Activated CD4-positive, alpha-beta T cell treated with anti-CD3 and anti-CD28 coated beads, Interleukin-2, amount 50 U/mL, for 48 hours (primary cell): Measurements from ENCODE around the gene DPYSL3.

ENCODE experiments used
- DNase-seq, 2 experiments: peaks; one replicate each; pipeline ENCODE4 v3.0.0-alpha.2; 2020

Gene DPYSL3

DNA sequence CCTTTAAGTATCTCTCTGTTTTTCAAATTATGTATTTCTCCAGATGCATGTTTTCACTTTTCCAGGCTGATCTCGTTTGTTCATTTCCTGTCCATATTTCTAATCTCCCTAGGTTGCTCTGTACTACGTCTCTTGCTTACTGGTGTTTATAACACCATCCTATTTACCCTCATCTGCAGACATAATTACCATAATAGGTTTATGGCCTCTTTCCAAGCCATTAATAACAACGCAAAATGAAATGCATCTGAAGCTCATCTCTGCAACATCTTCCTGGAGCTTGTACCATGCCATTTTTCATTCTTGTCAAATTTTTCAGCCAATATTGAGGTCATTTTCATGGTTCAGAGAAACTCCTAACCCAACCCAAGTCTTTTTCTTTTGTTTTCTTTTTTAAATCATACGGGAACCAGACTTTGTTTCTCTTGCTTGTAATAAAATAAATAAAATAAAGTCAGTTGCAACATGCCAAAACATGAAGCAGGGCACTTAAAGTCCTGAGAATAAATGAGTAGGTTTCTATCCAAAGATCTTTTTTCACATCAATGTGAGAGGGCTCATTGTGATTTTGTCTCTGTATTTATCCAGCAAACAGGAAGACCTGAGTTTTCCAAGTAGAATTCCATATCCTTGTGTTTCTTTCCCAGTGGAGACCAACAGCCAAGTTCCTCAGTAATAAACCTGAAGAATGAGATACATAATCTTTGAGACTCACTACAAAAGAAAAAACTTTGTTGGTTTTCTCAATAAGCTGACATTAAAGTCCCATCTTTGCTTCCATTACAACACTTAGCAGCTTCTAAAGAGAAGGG lies 37.0 kb downstream of the DPYSL3 start:
- no peak for DNase-seq

DNA sequence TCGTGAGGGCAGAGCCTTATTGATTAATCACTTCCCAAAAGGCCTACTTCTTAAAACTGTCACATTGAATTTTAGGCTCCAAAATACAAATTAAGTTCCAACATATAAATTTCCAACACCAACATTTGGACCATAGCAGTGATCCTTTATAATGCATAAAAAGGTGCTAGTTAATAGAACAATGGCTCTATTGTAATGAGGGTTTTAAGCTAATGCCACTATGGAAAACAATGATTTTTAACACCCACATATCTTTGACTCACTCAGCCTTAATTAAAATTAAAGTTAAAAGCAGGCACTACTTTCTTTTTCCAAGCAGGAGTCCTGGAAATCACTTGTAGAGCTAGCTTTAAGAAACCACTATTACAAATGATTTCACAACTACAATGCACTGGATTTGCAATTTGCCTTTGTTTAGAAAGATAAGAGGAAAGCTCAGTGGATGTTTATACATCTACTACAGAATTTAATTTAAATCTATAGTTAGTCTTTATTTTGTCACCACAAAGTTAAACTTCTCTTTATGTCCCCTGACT lies 41.8 kb downstream of the DPYSL3 start:
- no peak for DNase-seq

DNA sequence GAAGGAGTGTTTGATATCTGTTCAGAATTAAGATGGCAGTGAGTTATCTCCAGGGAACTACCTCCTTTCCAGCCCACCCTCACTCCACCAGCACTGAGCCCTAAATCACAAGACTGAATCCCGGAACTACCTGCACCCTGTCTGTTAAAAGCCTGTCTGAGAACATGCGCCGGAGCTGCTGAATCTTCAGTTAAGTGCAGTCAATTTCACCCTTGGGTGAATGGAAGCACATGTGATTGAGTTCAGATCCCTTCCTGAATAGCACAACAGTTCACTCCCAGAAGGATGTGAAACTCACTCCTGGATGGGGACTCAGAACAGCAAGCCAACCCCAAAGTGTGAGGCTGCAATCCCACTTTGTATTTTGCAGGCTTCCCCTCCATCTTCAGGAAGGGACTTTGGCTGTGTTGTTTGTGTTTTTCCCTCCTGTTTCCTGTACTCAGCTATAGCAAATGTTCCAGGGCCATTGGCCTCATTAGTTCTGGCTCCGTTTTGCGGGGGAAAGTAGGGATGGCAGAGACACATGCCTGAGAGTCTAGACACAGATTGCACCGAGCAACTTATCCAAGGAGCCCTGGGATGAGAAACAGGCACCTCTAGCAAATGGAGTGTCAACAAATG lies 43.4 kb downstream of the DPYSL3 start:
- DNase-seq = no peak

DNA sequence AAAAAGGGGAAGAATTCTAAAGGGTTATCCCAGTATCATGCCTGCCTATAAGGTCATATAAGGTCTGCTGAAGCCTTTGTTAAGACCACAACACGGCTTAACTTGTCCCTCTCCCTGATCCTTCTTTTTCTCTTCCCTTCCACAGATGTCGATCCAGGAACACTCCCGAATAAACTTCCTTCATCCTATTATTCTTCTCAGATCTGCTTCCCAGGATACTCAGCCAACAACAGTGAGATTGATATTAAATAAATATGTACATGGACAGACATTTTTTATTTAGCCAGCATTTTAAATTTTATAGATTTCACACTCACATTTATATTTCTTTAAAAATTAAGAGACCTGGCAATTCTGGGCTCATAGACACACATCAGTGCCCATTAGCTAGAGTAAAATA lies 44.1 kb downstream of the DPYSL3 start:
- no peak for DNase-seq

DNA sequence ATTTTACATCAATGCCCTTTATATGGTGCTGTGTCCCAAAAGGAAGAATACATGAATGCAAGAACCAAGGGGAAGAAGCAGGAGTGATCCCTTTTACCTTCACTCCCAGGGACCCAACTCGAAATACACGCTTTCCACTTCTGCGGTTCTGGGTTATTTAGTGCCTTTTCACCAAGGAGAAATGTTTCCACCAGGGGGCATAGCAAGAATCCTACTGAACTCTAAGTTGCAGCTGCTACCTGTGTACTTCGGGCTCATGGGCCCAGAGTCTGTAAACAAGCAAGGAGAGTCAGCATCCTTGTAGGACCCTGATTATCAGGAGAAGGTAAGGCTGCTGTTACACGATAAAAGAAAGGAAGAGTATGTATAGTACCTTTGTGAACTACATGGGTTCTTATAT lies 45.7 kb downstream of the DPYSL3 start:
- no peak for DNase-seq

DNA sequence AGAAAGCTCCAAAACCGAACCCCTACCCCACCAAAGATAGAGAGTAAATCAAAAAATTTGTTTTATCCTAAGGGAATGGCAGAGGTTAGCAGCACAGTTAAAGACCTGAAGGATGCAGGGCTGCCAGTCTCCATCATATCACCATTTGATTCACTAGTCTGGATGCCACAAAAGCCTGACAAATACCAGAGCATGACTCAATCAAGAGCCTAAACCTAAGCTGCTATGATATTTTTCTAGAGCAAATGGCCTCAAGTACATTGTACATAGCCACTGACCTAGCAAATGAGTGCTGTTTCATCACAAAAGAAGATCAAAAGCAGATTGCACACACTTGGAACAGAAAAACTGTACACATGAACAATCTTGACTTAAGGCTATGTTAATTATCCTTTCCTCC lies 48.0 kb downstream of the DPYSL3 start:
- DNase-seq = no peak

DNA sequence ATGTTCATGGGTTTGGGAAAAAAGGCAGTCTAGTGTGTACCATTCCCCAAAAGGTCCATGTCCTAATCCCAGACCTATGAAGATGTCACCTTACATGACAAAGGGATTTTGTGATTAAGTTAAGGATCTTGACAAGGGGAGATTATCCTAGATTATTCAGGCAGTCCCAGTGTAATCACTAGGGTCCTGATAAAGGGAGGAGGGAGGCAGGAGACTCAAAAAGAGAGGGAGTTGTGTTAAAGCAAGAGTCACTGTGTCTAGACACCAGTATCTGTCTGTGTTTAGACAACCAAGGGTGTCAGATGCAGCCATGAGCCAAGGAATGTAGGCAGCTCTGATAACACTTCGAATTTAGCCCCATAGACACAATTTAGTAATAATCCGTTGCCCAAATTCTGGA lies 49.5 kb downstream of the DPYSL3 start:
- DNase-seq = no peak

DNA sequence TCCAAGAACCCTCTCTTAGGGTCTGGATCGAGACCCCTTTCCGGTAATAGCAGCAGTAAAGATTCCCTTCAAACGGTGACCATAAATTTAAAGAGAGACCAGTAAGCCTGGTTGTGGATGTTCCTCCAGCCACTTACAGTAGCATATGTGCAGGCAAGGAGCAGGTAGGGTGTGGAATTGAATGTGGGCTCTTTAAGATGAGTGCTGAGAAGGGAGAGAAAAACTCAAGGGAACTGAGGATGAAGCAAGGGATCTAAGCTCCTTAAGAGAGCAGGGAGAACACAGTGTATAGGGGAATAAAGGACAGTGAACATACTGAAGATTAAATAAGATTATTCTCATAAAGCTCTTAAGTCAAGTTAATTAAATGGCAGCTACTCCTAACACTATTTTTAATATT lies 51.3 kb downstream of the DPYSL3 start:
- no peak for DNase-seq

DNA sequence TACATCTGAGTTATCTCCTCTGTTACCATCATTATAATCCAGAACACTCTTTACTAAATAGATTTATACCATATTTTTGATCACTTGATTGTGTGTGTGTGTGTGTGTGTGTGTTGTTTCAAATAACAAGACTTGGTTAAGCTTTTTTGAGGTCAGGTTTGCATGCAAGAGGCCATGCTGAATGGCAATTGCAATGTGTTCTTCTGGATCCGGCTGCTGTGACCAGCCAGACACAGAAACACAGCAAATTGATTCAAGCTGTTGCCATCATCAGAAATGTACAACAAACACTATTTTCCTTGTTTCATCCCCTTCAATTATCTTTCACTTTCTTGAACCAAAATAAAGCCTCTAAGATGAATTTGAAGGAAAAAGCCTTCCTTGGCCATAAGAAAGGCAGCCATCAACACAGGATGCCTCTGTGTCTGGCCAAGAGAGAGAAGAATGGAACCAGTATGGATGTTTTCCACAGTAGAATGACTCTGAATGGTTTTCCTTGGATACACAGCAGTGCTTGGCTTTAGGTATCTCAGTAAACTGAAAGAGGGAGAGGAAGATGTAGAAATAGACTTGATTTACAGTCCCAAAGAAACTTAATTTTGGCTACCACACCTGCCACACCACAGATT lies 53.9 kb downstream of the DPYSL3 start:
- DNase-seq = no peak

DNA sequence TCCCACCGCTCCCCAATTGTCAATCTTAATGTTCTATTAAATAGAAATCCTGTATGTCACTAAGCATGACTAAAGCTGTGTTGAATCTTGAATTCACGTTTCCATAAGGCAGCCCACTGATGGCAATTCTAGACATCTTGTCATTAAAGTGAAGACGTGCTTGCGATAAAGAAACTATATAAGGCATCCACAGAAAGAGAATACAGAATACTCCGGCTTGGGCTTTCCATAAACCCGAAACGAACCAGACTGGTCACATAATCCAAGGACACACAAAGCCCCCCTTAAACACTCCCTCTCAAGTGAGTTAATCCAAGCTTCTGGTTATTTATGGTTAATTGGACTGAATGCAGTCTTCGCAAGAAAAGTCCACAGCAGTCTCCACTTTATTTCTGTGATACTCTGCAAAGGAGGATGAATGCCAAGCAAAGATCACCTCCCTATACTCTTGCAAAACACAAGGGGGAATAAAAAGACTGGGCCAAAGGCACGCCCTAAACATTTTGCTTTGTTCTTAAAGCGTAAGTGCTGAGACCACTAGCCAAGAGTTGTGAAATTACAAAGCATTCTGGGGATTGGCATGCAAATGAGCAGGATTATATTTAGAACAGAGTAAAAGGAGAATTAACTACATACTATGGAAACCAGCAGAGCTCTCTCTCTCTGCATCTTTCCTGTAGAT lies 54.7 kb downstream of the DPYSL3 start:
- DNase-seq = no peak

DNA sequence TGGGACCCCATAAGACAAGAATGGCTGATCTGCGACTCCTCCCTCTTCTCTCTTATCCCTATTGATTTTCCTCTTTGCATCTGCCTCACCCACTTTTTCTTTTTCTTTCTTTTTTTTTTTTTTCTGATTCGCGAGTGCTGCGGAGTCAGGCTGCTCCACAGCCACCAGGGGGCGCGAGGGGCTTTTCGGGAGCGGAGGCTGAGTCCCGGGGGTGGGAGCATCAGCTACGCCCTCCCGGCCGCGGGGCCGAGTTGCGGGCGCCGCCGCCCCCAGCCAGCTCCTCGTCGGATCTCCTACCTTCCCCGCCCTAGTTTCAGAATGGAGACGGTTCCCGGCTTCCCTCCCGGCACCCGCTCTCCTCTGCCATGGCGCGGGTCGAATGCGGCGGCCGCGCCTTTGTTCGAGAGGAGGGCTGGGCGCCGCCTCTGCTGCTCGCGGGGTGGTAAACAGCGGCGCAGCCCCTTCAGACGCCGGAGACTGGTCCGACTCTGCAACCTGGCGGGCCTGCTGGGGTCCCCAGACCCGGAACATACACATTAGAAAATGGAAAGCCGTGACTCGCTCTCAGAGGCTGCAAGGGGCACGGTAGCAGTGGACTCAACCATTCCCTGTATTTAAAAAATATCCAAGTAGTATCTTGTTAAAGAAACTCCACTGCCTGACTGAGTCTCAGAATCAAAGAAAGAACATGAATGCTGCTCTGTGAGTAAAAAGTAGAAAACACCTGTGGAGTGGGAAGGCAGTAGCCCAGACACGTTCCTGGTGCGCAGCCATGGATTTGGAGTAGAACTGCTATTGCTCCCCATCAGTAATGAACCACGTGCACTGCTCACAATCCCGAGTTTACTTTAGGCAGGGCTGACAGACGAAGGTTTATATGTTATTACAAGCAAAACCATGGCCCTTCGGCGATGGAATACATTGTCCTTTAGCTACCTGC lies 55.7 kb downstream of the DPYSL3 start:
- peak; percentile 75 to 78 for DNase-seq

DNA sequence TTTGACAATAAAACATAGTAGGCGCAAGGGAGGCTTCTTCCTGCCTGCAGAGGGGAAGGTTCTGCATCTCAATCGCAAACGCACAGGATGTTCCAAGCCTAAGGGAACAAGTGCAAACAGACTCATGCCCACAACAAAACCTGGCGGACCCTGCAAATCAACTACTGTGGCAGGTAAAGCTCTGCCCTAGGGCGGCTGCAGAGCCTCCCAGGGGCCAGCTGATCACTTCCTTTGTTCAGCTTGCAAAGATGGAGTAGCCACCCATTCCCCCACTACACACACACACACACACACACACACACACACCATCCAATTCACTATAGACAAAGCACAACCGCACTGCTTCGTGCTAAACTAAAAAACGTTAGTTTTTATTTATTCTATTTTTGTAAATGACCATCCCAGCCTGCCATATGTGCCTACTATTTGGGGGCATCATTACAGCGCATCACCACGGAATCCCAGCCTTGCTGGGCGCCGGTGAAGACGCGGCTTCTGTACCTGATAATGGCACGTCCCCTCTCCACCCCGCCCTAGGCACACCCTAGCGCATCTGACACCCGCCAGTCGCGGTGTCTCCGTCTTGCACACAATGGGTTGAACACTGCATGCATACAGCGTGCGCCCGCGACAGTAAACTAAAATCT lies 57.6 kb downstream of the DPYSL3 start:
- no peak for DNase-seq

DNA sequence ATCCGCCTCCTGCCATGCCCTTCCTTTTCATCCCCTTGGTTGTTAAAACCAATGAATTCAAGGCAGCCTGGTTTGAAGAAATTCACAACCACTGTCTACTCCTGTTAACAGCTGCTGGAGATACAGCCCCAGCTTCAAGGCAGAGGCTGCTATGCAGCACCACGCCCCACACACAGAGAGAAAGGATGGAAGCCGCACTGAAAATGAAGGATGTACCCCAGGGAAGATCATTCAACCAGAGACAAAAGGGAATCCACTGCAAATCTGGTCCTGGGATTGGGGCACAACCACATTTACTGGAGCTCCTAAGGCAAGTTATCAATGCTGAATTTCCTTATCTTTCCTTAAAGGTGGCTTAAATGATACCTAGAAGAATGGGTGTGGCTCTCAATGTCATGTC lies 58.7 kb downstream of the DPYSL3 start:
- DNase-seq = no peak

DNA sequence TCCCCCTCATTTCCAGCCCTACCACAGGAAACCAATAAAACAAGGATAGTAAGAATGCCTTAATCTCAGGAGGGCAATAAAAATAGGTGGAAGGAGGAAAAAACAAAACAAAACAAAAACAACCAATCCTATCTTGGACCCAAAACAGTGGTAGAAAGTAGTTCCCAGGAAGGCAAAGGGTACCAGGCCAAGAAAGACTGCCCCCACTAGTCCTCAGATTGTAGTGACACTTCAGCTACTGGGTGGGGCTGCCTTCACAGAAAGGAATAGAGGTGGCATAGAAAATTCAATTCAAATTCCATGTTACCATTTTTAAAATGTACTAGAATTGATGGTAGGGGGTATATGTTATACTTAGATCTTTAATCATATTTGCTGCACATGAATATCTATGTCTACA lies 59.3 kb downstream of the DPYSL3 start:
- DNase-seq = no peak

DNA sequence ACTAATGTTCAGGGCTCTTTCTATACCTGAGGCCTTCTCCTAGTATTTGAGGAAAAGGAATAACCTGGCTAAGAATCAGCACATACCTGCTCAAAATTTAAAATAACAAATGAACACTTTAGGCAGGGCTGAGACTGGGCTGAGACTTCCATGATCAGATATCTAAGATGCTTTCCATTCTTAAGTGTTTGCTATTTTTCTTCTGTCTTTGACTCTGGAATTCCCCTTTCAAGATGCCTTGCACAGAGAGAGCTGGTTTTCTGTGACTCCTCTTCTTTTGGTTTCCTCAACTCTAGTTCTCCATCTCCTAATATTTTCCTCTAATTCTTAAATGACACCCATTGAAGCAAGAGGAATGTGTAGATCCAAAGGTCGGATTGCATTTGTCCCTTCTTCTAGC lies 61.1 kb downstream of the DPYSL3 start:
- DNase-seq = no peak

DNA sequence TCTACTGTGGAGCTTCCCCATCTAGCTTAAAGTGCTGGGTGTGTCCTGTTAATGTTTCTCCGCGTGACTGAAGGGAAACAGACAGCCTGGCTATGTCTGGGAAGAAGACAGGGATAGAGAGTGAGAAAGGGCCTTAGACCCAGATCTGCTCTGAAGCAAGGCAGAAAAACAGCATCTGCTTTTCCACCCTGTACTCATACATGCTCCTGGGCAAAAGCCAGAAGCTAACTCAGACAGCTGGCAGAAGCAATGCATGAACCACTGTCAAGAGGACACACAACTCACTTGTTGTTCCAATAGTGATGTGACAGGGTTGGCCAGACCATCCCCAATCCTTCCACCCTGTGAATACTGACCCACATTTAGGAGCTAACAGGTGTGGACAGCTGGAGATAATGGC lies 63.3 kb downstream of the DPYSL3 start:
- DNase-seq = no peak

DNA sequence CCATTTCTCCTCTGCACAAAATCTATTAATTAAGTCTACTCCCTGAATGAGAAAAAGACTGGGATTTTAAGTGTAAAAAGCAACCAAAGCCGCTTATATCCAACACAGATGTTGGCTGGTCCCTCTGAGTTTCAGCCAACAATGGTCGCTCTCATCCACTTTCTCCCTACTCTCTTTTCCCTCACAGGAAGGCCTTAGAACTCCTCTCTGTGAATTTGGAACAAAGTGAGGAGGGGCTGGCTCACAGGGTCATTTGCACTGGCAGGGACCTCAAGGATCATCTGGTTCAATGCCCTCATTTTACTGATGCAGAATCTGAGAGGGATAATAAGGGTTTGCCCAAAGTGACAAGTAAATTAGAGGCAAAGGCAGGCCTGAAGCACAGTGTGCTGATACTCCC lies 64.0 kb downstream of the DPYSL3 start:
- no peak for DNase-seq

DNA sequence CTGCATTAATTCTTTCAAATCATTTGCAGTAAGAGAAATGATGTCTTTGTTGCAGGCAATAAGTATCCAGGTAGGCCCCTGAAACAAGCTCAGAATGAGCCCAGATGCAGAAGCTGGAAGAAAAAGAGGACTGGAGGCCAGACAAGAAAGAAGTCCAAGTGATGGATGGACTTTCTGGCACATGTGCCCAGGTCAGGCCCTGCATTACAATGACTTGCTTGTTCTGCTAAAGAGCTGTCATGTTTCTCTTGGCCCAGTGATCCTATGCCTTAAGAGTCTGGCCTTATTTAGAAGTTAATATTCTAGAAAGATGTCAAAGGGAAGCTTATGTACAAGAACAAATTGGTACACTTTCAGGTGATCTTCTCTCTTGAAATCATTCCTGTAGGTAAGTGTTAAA lies 64.8 kb downstream of the DPYSL3 start:
- DNase-seq = no peak

DNA sequence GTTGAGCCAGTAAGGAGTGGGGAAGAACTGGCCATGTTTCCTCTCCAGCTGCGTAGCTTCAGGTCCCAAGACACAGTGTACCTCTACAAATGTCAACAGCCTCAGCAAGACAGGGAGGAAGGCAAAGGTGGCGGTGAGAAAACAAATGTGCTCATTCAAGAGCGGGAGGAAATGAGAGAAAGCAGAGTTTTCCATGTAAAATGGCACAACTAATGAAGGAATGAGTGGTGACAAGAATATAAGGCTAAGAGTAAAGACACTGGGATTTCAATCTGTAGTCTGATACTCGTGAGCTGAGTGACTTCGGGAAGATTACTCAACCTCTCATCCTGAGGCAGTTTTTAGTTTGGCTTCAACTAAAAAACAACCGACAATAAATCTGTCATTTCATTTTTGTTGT lies 67.6 kb downstream of the DPYSL3 start:
- no peak for DNase-seq

DNA sequence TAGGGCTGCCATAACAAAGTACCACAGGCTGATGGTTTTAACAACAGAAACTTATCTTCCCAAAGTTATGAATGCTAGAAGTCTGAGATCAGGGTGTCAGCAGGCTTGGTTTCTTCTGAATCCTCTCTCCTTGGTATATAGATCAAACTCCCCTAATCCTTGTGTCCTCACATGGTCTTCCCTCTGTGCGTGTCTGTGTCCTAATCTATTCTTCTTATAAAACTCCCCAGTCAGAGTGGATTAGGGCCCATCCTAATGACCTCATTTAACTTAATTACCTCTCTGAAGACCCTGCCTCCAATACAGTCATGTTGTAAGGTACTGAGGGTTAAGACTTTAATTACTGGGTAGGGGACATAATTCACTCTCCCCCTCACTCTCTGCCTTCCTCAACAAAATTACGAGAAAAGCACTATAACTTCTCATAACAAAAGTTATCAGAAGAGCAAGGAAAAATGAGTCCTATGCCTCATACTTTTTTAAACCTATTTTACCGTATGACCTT lies 68.6 kb downstream of the DPYSL3 start:
- no peak for DNase-seq

DNA sequence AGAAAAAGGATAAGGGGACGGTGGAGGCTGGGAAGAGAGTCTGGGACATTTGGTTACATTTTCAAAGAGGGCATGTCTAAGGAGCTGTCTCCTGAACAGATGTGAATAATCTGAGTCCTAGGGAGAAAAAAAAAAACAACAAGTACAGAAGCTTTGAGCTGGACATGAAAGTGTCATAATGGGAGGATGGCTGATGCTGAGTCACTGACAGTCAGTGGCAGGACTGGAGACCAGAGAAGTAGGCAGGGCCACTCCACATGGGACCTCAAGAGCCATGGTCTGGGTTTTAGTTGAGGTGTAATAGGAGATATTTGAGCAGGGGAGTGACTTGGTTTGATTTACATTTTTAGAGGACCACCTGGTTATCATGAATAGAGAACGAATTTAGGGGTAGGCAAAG lies 70.6 kb downstream of the DPYSL3 start:
- DNase-seq = no peak

DNA sequence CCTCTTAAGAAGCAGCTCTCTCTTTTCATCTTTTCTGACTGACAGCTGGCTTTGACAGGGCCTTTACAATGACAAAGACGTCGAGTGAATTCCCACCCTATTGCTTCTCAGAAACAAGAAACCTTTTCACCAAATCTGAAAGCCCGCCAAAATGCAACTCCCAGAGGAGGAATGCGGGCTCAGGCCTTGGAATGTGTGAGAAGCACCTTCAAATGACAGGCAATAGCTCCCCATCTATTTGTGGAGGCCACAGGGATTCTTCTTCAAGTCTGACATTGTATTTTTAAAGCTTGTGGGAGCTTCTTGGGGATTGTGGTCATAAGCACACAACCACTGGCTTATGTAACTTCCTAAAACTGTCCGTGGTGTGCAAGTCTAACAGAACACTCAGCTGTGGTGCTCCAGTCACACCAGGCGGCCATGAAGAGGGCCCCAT lies 72.7 kb downstream of the DPYSL3 start:
- no peak for DNase-seq
